T-helper 1 cell treated with Interleukin-12 subunit alpha and Interleukin-12 subunit beta and Interleukin-4 antibody, amounts not matched to agents 30 ng/mL and 1 ng/mL, for 36 hours (primary cell): ENCODE measurements around the gene BRAT1. TPM values are rescaled to one million over a fixed set of nuclear protein-coding genes. Genes with fewer than 3 reads are reported as not detected.
"Not testable (repeated sequence)": the region's sequence is repeated elsewhere in the genome, so short reads cannot be mapped to it uniquely, and the experiment has no call there.

Source experiments
- intact Hi-C: fragments of 100-400 bp; cut with micrococcal nuclease; formaldehyde crosslinking; loops from one replicate; pipeline ENCODE4 v1.15.1; 2024
- total RNA-seq: library from RNA; stranded (reverse); gene quantifications from 2 replicates; pipeline ENCODE4 v1.2.3, GENCODE V29; 2022

Gene BRAT1
- 36.4 and 38.1 TPM in 2 replicates for total RNA-seq

DNA sequence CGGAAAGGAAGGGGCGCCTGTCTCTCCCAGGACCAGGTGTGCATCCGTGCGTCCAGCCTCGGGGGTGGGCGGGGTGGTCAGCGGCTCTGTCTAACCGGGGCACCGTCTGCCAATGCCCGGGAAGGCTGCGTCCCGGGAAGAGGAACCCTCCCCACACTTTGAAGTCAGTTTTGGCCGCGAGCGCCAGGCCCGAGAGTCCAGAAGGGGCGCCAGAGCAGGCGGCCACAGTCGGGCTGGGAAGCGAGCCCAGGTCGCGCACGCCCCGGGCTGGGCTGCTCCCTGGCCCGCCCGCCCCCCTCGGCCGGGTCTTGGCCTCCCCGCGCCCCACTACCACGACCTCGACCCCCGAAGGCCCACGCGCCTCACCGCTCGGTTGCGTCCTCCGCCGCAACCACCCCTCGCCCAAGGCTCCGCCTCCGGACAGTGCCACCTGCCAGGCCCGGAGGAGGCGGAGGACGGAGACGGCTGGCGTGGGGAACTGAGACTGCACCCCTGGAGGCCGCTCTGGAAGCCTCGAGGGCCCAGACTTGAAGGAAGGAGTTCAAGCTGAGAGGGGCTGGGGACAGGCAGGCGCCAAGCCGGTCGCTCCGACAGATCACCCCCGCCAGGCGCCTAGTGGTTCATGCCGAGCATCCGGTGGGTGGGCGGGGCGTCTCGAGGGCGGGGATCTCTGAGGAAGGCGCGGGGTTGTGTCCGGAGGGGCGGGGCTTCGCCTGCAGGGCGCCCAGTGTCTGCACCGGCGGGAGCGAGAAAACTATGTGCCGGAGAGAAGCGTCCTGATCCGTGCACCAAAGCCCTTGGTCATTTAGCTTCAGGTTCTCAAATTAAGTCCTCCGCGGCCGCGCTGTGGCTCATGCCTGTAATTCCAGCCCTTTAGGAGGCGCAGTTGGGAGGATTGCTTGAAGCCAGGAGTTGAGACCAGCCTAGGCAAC lies at the start of gene BRAT1:
BRAT1 (minus strand) TSS at position 404 of the 932 bp plus-strand sequence. CDS start 1,093 bp downstream, outside the sequence.
- intact Hi-C loops = loop anchor here (1.0 to 5.0 kb wide), 11 partner anchors 25 to 1828 kb away; partner anchors contain the start of genes DNAAF5, EIF3B, GNA12 and LFNG

DNA sequence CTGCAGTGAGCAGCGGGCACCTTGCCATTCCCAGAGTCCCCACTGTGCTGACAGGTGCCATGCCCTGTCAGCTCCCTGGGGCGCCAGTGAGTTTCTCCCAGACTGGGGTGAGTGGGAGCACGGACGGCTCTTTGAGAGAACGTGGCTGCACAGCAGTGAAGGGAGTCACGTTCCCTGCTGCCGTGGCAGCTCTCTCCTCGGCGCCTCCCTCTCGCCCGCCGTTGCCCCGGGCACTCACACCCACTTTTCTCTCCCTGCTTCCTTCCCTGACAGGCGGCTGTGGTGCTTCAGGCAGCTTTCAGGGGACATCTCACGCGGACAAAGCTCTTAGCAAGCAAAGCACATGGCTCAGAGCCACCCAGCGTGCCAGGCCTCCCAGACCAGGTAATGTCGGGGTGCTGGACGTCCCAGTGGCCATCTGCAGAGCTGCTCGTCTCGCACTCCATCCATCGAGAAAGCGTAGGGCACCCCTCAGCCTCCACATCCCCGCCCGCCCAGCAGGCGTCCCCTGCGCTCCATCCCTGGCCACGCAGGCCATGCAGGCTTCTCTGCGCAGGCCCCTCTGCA lies 49.4 kb upstream of the BRAT1 start:
- intact Hi-C loops = no loop called here

DNA sequence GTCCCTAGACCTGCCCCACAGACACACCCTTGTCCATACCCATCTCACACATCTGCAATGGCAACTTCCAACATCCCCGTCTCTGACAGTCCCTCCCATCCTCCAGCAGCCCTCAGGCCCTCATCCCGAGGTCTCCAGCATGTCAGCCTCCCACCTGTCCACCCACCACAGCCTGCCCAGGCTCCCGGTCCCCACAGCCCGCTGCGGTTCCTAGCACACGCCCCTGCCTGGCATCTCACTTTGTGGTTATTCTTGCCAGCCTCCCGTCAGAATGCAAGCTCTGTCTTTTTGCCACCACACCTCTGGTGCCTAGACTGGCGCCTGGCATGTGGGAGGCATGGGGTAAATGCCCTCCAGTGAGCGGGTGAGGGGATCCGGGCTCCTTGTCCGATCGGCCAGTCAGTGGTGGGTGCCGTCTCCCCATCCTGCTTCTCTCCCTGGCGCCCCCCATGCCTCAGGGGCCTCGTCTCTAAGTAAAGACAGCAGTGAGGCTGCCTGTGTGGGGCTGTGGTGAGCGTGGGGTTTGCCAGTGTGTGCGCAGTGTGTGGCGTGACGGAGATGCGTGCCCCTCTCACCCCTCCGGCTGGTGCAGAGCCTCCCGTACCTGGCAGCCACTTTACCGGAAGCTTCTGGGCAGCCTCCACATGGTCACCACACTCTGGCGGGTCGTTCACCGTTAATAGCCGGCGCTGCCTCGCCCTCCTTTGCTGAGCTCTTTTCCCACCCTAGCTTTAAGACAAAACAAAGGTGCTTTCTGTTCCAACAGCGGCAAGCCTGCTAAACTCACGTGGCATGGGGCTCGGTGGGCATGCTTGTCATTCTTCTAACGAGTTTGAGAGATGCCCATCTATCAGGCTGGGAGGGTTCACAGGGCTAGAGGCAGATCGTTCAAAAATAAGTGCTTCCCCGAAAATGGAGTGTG lies 48.0 kb upstream of the BRAT1 start:
- intact Hi-C loops = no loop called here

DNA sequence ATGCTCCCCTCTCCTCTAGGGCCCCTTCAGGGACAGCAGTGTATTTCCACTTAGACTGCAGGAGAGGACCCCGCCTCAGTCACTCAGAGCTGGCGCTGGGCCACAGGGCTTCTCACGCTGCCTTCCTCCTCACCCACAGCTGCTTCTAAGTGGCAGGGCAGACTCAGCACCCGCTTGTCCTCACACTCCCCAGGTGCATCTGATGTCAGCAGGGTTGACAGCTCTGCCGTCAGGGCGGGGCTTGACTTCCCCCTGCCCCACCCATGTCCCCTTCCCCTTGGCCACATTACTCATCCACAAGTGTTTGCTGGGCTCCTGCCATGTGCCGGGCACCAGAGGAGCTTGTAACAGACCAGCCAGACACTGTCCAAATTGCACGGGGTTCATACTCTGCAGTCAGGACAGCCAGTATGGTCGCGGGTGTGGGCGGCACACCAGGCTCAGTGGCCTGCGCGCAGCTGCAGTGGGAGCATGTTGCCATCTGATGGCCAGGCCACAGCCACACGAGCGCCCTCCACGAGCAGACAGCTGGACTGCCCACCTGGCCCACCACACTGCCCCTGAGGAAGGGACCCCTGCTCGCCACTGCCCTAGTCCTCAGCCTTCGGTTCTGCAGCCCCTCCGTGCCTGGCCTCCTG lies 47.2 kb upstream of the BRAT1 start:
- intact Hi-C loops = no loop called here

DNA sequence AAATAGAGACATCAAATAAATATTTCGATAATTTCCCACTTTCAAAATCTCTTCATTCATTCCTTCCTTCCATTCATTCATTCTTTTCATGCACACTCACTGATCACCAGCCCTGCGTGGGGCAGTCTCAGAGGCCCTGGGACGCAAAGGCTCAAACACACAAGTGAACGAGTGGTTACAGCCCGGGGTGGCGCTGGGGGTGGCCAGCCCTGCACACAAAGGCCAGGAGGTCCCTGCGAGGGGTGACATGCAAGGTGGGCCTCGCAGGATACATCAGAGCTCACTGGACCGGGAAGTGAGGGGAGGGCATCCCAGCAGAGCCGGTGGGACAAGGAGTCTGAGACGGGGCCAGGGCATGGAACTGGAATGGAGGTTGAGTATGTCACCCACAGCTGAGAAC lies 46.6 kb upstream of the BRAT1 start:
- intact Hi-C loops = no loop called here

DNA sequence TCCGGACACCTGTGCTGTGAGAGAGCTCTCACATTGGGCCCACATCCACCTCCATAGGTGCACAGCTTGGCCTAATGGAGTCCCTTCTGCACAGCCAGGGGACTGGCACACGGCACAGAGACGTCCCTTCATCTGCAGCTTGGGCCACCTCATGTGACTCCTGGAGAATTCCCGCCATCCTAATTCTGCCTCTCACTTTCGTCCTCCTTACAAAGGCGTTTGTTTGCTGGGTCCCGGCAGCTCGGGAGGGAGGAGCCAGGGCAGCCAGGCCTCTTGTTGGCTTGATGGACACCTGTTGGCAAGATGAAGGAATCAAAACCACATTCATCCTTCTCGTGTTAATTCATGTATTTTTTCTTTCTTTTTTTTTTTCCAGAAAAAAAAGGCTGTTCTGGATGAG lies 45.7 kb upstream of the BRAT1 start:
- intact Hi-C loops = no loop called here

DNA sequence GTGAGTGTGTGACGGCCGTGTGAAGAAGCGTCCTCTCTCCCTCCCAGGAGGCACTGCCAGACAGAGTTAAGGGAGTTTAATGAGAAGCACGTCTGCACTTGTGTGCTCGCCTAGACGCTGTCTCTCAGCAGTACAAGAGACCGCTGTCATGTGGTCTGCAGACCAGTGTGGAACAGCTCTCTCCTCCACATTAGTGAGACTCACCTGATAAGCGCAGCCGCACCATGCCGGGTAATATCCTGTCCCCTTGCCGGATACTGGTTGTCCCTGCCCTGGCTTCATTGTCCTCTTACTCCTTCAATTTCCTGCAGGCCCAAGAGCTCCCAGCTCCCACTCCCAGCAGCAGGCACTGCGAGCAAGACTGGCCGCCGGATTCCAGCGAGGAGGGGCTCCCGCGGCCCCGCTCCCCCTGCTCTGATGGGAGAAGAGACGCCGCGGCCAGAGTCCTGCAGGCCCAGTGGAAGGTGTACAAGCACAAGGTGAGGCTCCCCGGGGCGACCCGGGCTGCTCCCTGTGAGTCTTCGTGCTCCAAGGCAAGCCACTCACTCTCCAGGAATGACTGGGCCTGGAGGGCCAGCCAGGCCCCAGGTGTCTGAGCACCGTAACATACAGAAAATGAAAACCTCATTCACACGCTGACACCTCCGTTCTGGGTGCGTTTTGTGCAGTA lies 43.0 kb upstream of the BRAT1 start:
- intact Hi-C loops = no loop called here

DNA sequence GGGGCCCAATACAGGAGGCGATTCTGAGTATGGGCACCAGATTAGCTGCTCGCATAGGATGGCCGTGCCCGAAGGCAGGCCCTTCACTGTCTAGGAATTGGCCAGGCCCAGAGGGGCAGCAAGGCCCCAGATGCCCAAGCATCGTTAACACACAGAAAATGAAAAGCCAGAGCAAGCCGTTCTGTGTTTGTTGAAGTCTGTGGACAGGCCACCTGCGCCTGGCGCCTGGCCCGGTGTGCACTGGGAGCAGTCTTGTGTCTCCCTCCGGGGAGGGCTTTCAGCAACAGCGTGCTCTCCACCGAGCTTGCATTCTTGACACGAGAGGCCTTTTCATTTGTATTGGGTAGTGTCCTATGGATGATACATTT lies 41.9 kb upstream of the BRAT1 start:
- intact Hi-C loops = no loop called here

DNA sequence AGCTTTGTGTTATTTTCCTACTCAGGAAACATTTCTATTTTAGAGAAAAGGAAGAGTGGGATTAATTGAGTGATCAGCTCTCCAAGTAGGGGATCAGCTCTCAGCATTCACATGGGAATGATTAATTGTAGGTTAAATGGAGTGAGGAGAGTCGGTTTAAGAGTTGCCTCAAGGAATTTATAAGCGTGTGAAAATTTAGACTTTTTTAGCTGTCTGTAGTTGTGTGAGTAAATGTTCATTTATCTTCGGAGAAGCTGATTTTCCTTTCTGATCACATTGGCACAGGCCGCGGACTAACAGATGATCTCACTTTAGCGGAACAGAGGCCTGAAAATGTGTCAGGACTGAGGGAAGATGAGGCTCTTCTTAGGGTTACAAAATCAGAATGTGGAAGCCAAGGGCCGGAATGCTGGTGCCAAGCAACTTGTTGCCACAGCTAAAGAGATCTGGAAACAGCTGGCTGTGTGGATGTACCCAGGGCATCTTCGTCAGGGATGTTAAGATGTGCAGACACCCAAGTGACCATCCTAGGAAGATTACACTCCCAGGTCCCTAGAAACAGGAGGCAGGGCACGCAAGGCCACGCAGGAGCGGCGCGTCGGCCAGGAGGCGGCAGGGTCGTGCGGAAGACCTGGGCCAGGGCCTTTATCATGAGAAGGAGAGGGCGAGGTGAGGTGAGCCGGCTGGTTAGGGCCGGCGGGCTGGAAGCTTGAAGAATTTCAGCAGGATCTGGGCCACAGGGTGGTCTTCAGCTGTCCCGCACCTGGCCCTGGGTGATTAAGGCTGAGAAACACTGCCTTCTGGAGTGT lies 41.3 kb upstream of the BRAT1 start:
- intact Hi-C loops = no loop called here

DNA sequence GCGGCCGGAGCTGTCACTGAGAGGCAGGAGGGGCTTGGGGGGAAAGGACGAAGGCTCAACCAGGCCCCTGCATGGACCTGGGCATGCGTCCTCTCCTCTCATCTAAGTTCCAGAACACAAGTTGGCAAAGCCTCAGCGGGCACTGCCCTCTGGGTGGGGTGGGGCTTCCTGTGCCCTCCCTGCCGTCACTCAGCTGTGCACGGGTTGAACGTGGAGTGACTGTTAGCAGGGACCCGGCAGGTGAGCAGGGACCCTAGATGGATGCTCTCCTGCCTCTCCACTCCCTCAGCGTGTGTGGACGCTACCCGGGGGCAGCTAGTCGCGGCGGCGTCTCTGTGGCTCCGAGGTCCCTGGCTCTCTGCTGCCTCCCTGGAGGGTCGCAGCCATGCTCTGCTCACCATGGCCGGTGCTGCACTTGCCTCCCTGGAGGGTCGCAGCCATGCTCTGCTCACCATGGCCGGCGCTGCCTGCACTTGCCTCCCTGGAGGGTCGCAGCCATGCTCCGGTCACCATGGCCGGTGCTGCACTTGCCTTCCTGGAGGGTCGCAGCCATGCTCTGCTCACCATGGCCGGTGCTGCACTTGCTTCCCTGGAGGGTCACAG lies 40.0 kb upstream of the BRAT1 start:
- intact Hi-C loops = no loop called here

DNA sequence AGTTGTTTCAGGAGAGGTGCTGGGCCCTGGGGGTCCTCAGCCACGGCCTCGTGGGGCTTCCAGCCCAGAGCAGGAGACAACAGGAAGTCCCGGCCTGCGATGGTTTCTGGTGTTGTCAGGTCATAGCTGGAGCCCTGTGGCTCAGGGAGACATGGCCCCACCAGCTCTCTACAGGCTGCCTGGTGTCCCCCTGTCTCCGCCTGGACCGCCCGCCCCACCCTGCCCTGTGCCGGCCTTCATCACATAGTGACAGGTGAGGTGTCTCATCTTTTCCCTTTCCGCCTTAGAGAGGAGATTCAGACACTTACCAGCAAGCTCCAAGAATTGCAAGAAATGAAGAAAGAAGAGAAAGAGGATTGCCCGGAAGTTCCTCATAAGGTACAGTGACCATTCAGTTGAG lies 39.3 kb upstream of the BRAT1 start:
- intact Hi-C loops = no loop called here

DNA sequence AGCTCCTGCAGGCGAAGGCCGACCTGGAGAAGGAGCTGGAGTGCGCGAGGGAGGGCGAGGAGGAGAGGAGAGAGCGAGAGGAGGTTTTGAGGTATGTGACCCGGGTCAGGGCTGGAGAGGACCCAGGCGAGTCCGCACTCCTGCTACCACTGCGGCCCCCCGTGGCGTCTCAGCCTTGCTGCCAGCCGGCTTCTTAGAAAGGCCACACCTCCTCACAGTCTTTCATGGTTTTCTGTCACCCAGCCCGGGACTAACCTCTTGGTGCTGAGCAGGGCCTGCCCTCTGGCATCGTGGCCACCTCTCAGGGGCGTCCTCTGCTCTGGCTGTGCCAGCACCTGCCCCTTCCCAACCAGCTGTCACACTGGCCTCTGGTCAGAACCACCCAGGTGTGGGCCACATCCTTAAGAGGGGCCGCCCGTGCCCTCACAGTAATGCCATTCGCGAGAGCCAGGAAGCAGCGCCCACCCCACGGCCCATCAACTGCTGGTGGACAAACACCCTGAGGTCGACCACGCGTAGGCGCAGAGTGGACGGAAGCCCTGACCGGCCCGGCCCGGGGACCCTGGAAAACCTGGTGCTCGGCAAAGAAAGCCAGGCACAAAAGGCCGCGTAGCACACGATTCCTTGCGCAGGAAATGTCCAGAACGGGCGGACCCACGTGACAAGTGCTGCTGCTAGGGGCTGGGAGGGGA lies 37.9 kb upstream of the BRAT1 start:
- intact Hi-C loops = no loop called here

DNA sequence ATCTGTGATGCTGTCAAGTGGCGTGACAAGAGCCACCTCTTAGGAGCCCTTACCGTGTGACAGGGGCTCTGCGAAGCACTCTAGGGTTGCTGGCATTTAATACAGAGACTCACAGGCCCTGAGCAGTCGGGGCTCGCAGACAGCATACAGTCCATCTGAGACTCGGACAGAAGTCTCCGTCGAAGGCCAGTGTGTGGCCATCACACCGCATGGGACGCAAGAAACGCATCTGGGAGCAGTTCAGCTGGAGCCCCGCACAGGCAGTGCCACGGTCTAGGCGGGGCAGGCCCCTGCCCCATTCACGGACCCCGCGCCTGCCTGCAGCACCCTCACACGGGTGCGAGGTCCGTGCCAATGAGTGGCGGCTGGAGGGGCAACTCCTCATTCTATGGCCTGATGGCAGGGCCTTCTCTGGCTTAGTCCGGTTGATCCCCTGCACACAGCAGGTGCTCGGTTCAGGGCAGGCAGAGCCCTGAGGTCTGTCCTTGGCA lies 37.1 kb upstream of the BRAT1 start:
- intact Hi-C loops = no loop called here

DNA sequence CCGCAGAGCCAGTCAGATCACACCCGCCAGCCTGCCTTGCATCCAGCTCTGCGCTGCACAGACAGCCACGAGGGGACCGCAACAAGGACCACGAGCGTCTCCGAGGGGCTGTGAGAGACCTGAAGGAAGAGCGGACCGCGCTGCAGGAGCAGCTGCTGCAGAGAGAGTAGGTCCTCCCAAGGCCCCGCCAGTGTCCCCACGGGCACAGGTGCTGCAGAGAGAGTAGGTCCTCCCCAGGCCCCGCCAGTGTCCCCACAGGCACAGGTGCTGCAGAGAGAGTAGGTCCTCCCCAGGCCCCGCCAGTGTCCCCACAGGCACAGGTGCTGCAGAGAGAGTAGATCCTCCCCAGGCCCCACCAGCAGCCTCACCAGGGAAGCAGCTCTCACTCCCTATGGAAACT lies 34.6 kb upstream of the BRAT1 start:
- intact Hi-C loops = not testable (repeated sequence)

DNA sequence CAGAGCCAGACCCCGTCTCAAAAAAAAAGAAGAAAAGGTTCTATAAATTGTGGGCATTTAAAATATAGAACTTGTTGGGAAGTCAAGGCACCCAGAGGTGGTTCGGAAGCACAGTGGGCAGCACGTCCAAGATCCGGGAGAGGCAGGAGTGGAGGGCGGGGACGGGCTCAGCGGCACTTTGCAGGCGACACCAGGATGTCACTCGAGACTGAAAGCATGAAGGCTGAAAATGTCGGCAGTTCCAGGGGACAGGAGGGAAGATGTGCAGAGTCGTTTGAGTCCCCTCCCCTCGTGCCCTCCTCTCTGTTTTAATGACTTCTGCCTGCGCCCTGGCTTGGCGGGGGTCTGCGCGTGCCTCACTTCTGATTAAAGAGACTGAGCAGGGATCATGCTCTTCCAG lies 34.0 kb upstream of the BRAT1 start:
- intact Hi-C loops = no loop called here

DNA sequence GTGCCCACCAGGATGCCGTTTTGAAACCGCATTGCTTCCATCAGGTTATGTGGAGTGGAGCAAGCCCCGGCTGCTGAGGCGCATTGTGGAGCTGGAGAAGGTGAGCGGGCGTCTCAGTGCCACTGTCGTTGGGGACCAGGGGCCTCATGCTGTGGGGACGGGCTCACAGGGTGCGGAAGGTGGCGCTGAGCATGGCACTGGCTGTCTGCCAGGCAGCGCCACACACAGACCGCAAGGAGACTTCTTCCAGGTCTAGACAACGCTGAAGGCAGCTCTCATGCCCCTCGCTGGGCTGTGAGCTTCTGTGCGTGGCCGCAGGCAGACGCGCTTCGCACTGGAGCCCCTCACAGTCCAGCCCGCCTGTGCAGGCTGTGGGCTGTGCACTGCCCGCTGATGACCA lies 32.5 kb upstream of the BRAT1 start:
- intact Hi-C loops = no loop called here

DNA sequence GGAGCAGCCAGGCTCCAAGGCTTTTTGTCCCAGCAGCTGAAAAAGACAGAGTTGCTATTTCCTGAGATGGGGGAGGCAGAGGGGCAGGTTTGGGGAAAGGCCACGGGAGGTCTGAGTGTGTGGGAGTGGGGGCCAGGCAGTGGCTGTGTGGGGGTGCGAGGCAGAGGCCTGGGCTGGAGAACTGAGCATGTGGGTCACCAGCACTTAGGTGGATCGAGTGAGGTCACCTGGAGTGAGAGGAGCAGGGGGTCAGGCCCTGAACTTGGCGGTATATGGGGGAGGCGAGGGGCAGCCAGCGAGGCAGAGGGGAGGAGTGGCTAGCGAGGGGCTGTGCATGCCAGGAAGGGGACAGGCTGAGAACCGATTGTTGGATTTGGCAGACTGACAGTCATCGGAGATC lies 31.8 kb upstream of the BRAT1 start:
- intact Hi-C loops = no loop called here

DNA sequence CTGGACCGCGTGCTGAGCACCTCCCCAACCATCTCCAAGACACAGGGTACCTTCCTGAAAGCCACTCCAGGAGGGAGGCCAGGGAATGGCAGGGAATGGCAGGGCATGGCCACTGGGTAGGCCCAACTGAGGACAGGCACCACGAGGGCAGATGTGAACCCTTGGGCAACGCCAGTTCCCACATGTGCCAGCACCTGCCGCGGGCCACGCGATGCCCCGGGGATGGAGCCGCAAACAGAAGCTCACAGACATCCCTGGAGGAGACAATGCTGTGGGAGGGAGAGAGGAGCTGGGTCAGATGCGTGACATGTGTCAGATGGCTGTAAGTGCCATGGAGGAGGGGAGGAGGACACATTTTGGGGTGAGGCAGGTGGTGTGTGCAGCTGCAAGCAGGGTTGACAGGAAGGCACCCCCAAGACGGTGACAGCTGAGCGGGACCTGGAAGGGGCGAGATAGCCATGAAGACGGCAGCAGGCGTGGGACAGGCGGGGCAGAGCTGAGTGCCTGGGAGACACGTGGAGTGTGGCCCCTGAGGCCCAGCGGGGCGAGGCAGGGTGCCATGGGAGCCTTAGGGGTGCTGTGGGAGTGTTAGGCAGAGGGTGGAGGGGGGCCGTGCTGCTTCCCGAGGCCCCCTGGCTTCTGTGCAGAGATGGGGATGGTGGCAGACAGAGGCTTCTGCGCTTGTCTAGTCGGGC lies 31.1 kb upstream of the BRAT1 start:
- intact Hi-C loops = no loop called here
